ENCODE data around the gene GUF1.
A peak's percentile ranks its signal among the peaks of the same experiment; 100 is the strongest.

Gene GUF1

GRCh38 chr4:44678094-44679041 is at the start of gene GUF1:
TSS of gene GUF1 (plus strand) at chr4:44678420. CDS start at chr4:44678623, 203 bp downstream.
- peak within 1 kb of the TSS; percentile 93 for H3K4me3 ChIP-seq (ENCODE audit: control insufficient read depth, low read depth, low read length)
- peak; percentile 89 for DNase-seq (ENCODE audit: low read depth)
- no peak for TF ChIP-seq CTCF (conservative IDR thresholded peaks at IDR 0.05; ENCODE audit: control insufficient read depth, insufficient read depth, low read depth, low read length)

GRCh38 chr4:44629280-44629866 is 48.8 kb upstream of the GUF1 start:
- peak; percentile 57 for DNase-seq (ENCODE audit: low read depth)
- peak; percentile 70 for TF ChIP-seq CTCF (conservative IDR thresholded peaks at IDR 0.05; ENCODE audit: control insufficient read depth, insufficient read depth, low read depth, low read length)
- no peak overlapping the region for H3K4me3 ChIP-seq (ENCODE audit: control insufficient read depth, low read depth, low read length)

GRCh38 chr4:44632089-44632488 is 46.1 kb upstream of the GUF1 start:
- TF ChIP-seq CTCF (conservative IDR thresholded peaks at IDR 0.05; ENCODE audit: control insufficient read depth, insufficient read depth, low read depth, low read length) = peak; percentile 18
- no peak overlapping the region for H3K4me3 ChIP-seq (ENCODE audit: control insufficient read depth, low read depth, low read length)
- DNase-seq (ENCODE audit: low read depth) = no peak

GRCh38 chr4:44632733-44633132 is 45.5 kb upstream of the GUF1 start:
- no peak for TF ChIP-seq CTCF (conservative IDR thresholded peaks at IDR 0.05; ENCODE audit: control insufficient read depth, insufficient read depth, low read depth, low read length)
- DNase-seq (ENCODE audit: low read depth) = no peak
- H3K4me3 ChIP-seq (ENCODE audit: control insufficient read depth, low read depth, low read length) = no peak overlapping the region

- TF ChIP-seq CTCF (conservative IDR thresholded peaks at IDR 0.05; ENCODE audit: control insufficient read depth, insufficient read depth, low read depth, low read length) = no peak
- no peak overlapping the region for H3K4me3 ChIP-seq (ENCODE audit: control insufficient read depth, low read depth, low read length)
- peak; percentile 7 for DNase-seq (ENCODE audit: low read depth)
These were observed 40.1 kb upstream of the GUF1 start for GRCh38 chr4:44638091-44638490.

GRCh38 chr4:44646151-44646550 is 32.1 kb upstream of the GUF1 start:
- no peak for DNase-seq (ENCODE audit: low read depth)
- no peak overlapping the region for H3K4me3 ChIP-seq (ENCODE audit: control insufficient read depth, low read depth, low read length)
- TF ChIP-seq CTCF (conservative IDR thresholded peaks at IDR 0.05; ENCODE audit: control insufficient read depth, insufficient read depth, low read depth, low read length) = no peak

Measured in fibroblast of mammary gland (primary cell).